HepG2 (cell line): ENCODE data around the gene DMAC2L.

ENCODE experiments used
- ARID2 ChIP-seq: sonication (generic); formaldehyde crosslinking; IDR thresholded peaks from 2 replicates; pipeline ENCODE4 v1.8.1; 2022; ENCODE audit warnings: mild to moderate bottlenecking, missing genetic modification reagents, borderline replicate concordance
- CBX1 ChIP-seq: IDR thresholded peaks from one replicate; pipeline ENCODE4 v1.6.1; 2016; ENCODE audit warnings: antibody characterized with exemption, low read depth
- KAT8 ChIP-seq: IDR thresholded peaks from 2 replicates; pipeline ENCODE4 v1.6.1; 2016; ENCODE audit warnings: missing genetic modification reagents, missing compliant biosample characterization
- NFRKB ChIP-seq: fragments of 450-650 bp; IDR thresholded peaks from 2 replicates; pipeline ENCODE4 v1.6.1; 2017
- NKX3-1 ChIP-seq: sonication (generic); formaldehyde crosslinking; IDR thresholded peaks from 2 replicates; pipeline ENCODE4 v1.5.0; 2020; ENCODE audit warnings: missing genetic modification reagents
- NR2C2 ChIP-seq: sonication (generic); formaldehyde crosslinking; IDR thresholded peaks from 2 replicates; pipeline ENCODE4 v1.4.0; 2020; ENCODE audit warnings: missing genetic modification reagents, mild to moderate bottlenecking, moderate library complexity, borderline replicate concordance
- RARG ChIP-seq: sonication (generic); formaldehyde crosslinking; IDR thresholded peaks from 2 replicates; pipeline ENCODE4 v1.4.0; 2020; ENCODE audit warnings: low read depth, mild to moderate bottlenecking, missing genetic modification reagents
- SIN3A ChIP-seq: IDR thresholded peaks from 2 replicates; pipeline ENCODE4 v1.6.1; 2011; ENCODE audit warnings: low read depth, mild to moderate bottlenecking, control low read depth, low read length, borderline replicate concordance
- SMC3 ChIP-seq: IDR thresholded peaks from 2 replicates; pipeline ENCODE4 v1.6.1; 2011; ENCODE audit warnings: low read length, improper control_type of control experiment
- SSRP1 ChIP-seq: IDR thresholded peaks from 2 replicates; pipeline ENCODE4 v1.6.1; 2016; ENCODE audit warnings: control low read depth
- ZNF329 ChIP-seq: sonication (generic); formaldehyde crosslinking; IDR thresholded peaks from 2 replicates; pipeline ENCODE4 v1.9.0; 2021; ENCODE audit warnings: low read depth, mild to moderate bottlenecking, missing genetic modification reagents

GRCh38 chr14:50352584-50352983 lies 40.5 kb downstream of the DMAC2L start:
- TF ChIP-seq SSRP1 (CRISPR knock-in tag) (no peak), SMC3 (no peak), NR2C2 (CRISPR knock-in tag) (no peak), KAT8 (CRISPR knock-in tag) (no peak), ARID2 (CRISPR knock-in tag) (no peak), ZNF329 (CRISPR knock-in tag) (no peak), SIN3A (no peak), RARG (CRISPR knock-in tag) (no peak), CBX1 (no peak), NFRKB (no peak), NKX3-1 (no peak)
